Activated T-cell treated with anti-CD3 and anti-CD28 coated beads, Interleukin-2, amount 50 U/mL, for 48 hours (primary cell): Measurements from ENCODE around the gene GRPEL2.
A peak's percentile ranks its signal among the peaks of the same experiment; 100 is the strongest.
"Not testable (repeated sequence)": the region's sequence is repeated elsewhere in the genome, so short reads cannot be mapped to it uniquely, and the experiment has no call there.

Experiments used
- DNase-seq, 2 experiments: peaks; one replicate each; pipeline ENCODE4 v3.0.0-alpha.2; 2020

GRPEL2 gene

GRCh38 chr5:149379177-149379761 lies 34.0 kb downstream of the GRPEL2 start, which contains the start of gene IL17B:
Gene IL17B, minus strand, starts transcription at chr5:149379292. Its CDS starts 67 bp downstream, at chr5:149379225.
- DNase-seq: no peak

- no peak for DNase-seq
Observed at GRCh38 chr5:149379818-149380374, 34.6 kb downstream of the GRPEL2 start.

GRCh38 chr5:149380466-149381121 lies 35.3 kb downstream of the GRPEL2 start:
- no peak for DNase-seq

- DNase-seq: no peak
Observed at GRCh38 chr5:149381261-149381985, 36.1 kb downstream of the GRPEL2 start.

- DNase-seq: peak; percentile 84 to 86
Observed at GRCh38 chr5:149381986-149382338, 36.7 kb downstream of the GRPEL2 start.

- no peak for DNase-seq
Observed at GRCh38 chr5:149382517-149383220, 37.4 kb downstream of the GRPEL2 start.

- no peak for DNase-seq
Observed at GRCh38 chr5:149383399-149383798, 38.1 kb downstream of the GRPEL2 start.

GRCh38 chr5:149386166-149386565 lies 40.9 kb downstream of the GRPEL2 start:
- no peak for DNase-seq

- no peak for DNase-seq
Observed at GRCh38 chr5:149387081-149387631, 41.9 kb downstream of the GRPEL2 start.

GRCh38 chr5:149387982-149388381 lies 42.7 kb downstream of the GRPEL2 start:
- no peak for DNase-seq

GRCh38 chr5:149388498-149389190 lies 43.3 kb downstream of the GRPEL2 start:
- no peak for DNase-seq

- no peak for DNase-seq
Observed at GRCh38 chr5:149389552-149390495, 44.5 kb downstream of the GRPEL2 start.

GRCh38 chr5:149391076-149391475 lies 45.8 kb downstream of the GRPEL2 start:
- DNase-seq: not testable (repeated sequence)

GRCh38 chr5:149391524-149391923 lies 46.2 kb downstream of the GRPEL2 start:
- DNase-seq: no peak

GRCh38 chr5:149392718-149393117 lies 47.4 kb downstream of the GRPEL2 start:
- no peak for DNase-seq

- DNase-seq: not testable (repeated sequence)
Observed at GRCh38 chr5:149394996-149395395, 49.7 kb downstream of the GRPEL2 start.

- DNase-seq: no peak
Observed at GRCh38 chr5:149397530-149397929, 52.2 kb downstream of the GRPEL2 start.

GRCh38 chr5:149398747-149399266 lies 53.5 kb downstream of the GRPEL2 start:
- not testable (repeated sequence) for DNase-seq

- DNase-seq: no peak
Observed at GRCh38 chr5:149399775-149400174, 54.5 kb downstream of the GRPEL2 start.

GRCh38 chr5:149400304-149400703 lies 55.0 kb downstream of the GRPEL2 start:
- DNase-seq: no peak

- DNase-seq: no peak
Observed at GRCh38 chr5:149401051-149401450, 55.8 kb downstream of the GRPEL2 start.
